SK-N-SH (cell line): ENCODE results near the gene RFT1. TPM values are rescaled to one million over a fixed set of nuclear protein-coding genes. Genes with fewer than 3 reads are reported as not detected.

Source experiments
- CTCF ChIA-PET: fragments of 300-600, 350-600 bp; formaldehyde crosslinking; extraction: SDS; loops from one replicate; lab custom pipeline; 2021; lab: Yijun Ruan, JAX
- POLR2A ChIA-PET: fragments of 350-600 bp; sonication (Branson Sonifier 250); formaldehyde crosslinking; extraction: SDS; loops from one replicate; lab custom pipeline; 2020; ENCODE audit warnings: antibody characterized with exemption, inconsistent platforms; lab: Yijun Ruan, JAX
- DNase-seq: peaks from one replicate; pipeline ENCODE4 v3.0.0; 2012
- H2AFZ ChIP-seq: fragments of 200-600 bp; sonication (generic); 2 replicates; pipeline ENCODE4 v1.8.1; 2016; ENCODE audit warnings: antibody characterized with exemption, mild to moderate bottlenecking, low read depth
- H3F3A ChIP-seq: fragments of 200-600 bp; sonication (generic); replicated peaks from 2 replicates; pipeline ENCODE3; 2016; ENCODE audit warnings: antibody characterized with exemption, mild to moderate bottlenecking; ENCODE audit not compliant: insufficient read depth
- H3K27ac ChIP-seq, 2 experiments: fragments of 200-500 bp in 1 of 2; fragments of 200-600 bp in 1 of 2; sonication (Bioruptor generic) in 1 of 2; sonication (generic), shearing (Covaris generic) in 1 of 2; 2 replicates each; pipeline versions ENCODE4 v1.5.1 to v1.6.1; 2014 to 2016; ENCODE audit warnings: low read depth in 2 of 2, inconsistent platforms in 1 of 2, low read length in 1 of 2, mild to moderate bottlenecking in 1 of 2, mixed read lengths in 1 of 2
- H3K27me3 ChIP-seq: fragments of 200-600 bp; sonication (generic), shearing (Covaris generic); 2 replicates; pipeline ENCODE4 v1.6.1; 2016; ENCODE audit warnings: mixed run types; ENCODE audit not compliant: insufficient read depth
- H3K36me3 ChIP-seq, 2 experiments: fragments of 200-500 bp in 1 of 2; fragments of 200-600 bp in 1 of 2; sonication (Bioruptor generic) in 1 of 2; sonication (generic) in 1 of 2; replicated peaks in 1 of 2; 2 replicates each; pipeline versions ENCODE3 to v1.5.1; 2014 to 2016; ENCODE audit warnings: low read length in 1 of 2, mild to moderate bottlenecking in 1 of 2; ENCODE audit not compliant: insufficient read depth in 2 of 2, control insufficient read depth in 1 of 2
- H3K4me1 ChIP-seq, 2 experiments: fragments of 200-500 bp in 1 of 2; fragments of 200-600 bp in 1 of 2; sonication (Bioruptor generic) in 1 of 2; sonication (generic), shearing (Covaris generic) in 1 of 2; 2 replicates each; pipeline versions ENCODE4 v1.5.1 to v1.6.1; 2014 to 2016; ENCODE audit warnings: low read depth in 1 of 2, low read length in 1 of 2, mixed run types in 1 of 2; ENCODE audit not compliant: insufficient read depth in 2 of 2, control insufficient read depth in 1 of 2
- H3K4me2 ChIP-seq: fragments of 200-600 bp; sonication (generic), shearing (Covaris generic); 2 replicates; pipeline ENCODE4 v1.6.1; 2017; ENCODE audit warnings: mixed run types
- H3K4me3 ChIP-seq, 2 experiments: fragments of 200-500 bp in 1 of 2; fragments of 200-600 bp in 1 of 2; sonication (Bioruptor generic) in 1 of 2; sonication (generic), shearing (Covaris generic) in 1 of 2; 2 replicates each; pipeline versions ENCODE4 v1.5.1 to v1.8.1; 2014 to 2016; ENCODE audit warnings: low read depth in 2 of 2, inconsistent platforms in 1 of 2, low read length in 1 of 2, mild to moderate bottlenecking in 1 of 2, mixed read lengths in 1 of 2, moderate library complexity in 1 of 2
- H3K79me2 ChIP-seq: fragments of 200-600 bp; sonication (generic); 2 replicates; pipeline ENCODE4 v1.8.1; 2017; ENCODE audit warnings: mild to moderate bottlenecking; ENCODE audit not compliant: insufficient read depth
- H3K9ac ChIP-seq: fragments of 200-600 bp; sonication (generic); 2 replicates; pipeline ENCODE4 v1.6.1; 2017; ENCODE audit warnings: mixed run types
- H3K9me2 ChIP-seq: fragments of 200-600 bp; sonication (generic); 2 replicates; pipeline ENCODE4 v1.6.1; 2017; ENCODE audit warnings: mixed run types
- H3K9me3 ChIP-seq: fragments of 200-600 bp; sonication (generic); 2 replicates; pipeline ENCODE4 v1.6.1; 2017; ENCODE audit warnings: mixed run types, mild to moderate bottlenecking, moderate library complexity
- H4K20me1 ChIP-seq: fragments of 200-600 bp; sonication (generic); 2 replicates; pipeline ENCODE4 v1.6.1; 2017; ENCODE audit warnings: mild to moderate bottlenecking, mixed run types; ENCODE audit not compliant: insufficient read depth
- CTCF ChIP-seq: fragments of 200-600 bp; sonication (generic); IDR thresholded peaks from 2 replicates; pipeline ENCODE4 v1.6.1; 2017; ENCODE audit warnings: antibody characterized with exemption, mild to moderate bottlenecking, moderate library complexity
- EZH2phosphoT487 ChIP-seq: fragments of 200-600 bp; sonication (generic); IDR thresholded peaks from 2 replicates; pipeline ENCODE4 v1.6.1; 2017; ENCODE audit warnings: low read depth, mixed run types, mild to moderate bottlenecking, antibody characterized with exemption, moderate library complexity, borderline replicate concordance
- FOSL2 ChIP-seq: IDR thresholded peaks from 2 replicates; pipeline ENCODE4 v1.4.0; 2012; ENCODE audit warnings: low read depth, mild to moderate bottlenecking, moderate library complexity, borderline replicate concordance
- FOXJ3 ChIP-seq: sonication (generic); formaldehyde crosslinking; IDR thresholded peaks from 2 replicates; pipeline ENCODE4 v1.5.1; 2020; ENCODE audit warnings: mild to moderate bottlenecking, missing genetic modification reagents
- GABPA ChIP-seq: IDR thresholded peaks from 2 replicates; pipeline ENCODE4 v1.4.0; 2012; ENCODE audit warnings: low read depth, mild to moderate bottlenecking
- JUND ChIP-seq: IDR thresholded peaks from 2 replicates; pipeline ENCODE4 v1.4.0; 2012
- MXI1 ChIP-seq: IDR thresholded peaks from 2 replicates; pipeline ENCODE4 v1.6.1; 2012; ENCODE audit warnings: mild to moderate bottlenecking, low read depth, low read length, improper control_type of control experiment
- PBX3 ChIP-seq: IDR thresholded peaks from 2 replicates; pipeline ENCODE4; 2012
- POLR2AphosphoS5 ChIP-seq: IDR thresholded peaks from 2 replicates; pipeline ENCODE4 v1.6.1; 2012; ENCODE audit warnings: low read depth, low read length
- RCOR1 ChIP-seq: fragments of 150-350 bp; IDR thresholded peaks from 2 replicates; pipeline ENCODE4 v1.6.1; 2017; ENCODE audit warnings: antibody characterized with exemption, low read length
- REST ChIP-seq: IDR thresholded peaks from 2 replicates; pipeline ENCODE4 v1.6.1; 2012; ENCODE audit warnings: mild to moderate bottlenecking, low read depth, low read length, moderate library complexity
- RXRA ChIP-seq: IDR thresholded peaks from 2 replicates; pipeline ENCODE4 v1.4.0; 2012; ENCODE audit warnings: low read depth, mild to moderate bottlenecking, borderline replicate concordance
- SIN3A ChIP-seq: IDR thresholded peaks from 2 replicates; pipeline ENCODE4 v1.6.1; 2012; ENCODE audit warnings: low read depth, mild to moderate bottlenecking, low read length, moderate library complexity, borderline replicate concordance
- SMC3 ChIP-seq: IDR thresholded peaks from 2 replicates; pipeline ENCODE4 v1.6.1; 2012; ENCODE audit warnings: low read depth, low read length, improper control_type of control experiment
- TAF1 ChIP-seq: IDR thresholded peaks from 2 replicates; pipeline ENCODE4 v1.6.1; 2012; ENCODE audit warnings: low read depth, mild to moderate bottlenecking, low read length, moderate library complexity, borderline replicate concordance
- TCF12 ChIP-seq: IDR thresholded peaks from 2 replicates; pipeline ENCODE4 v1.4.0; 2012
- TEAD4 ChIP-seq: IDR thresholded peaks from 2 replicates; pipeline ENCODE4 v1.4.0; 2012; ENCODE audit warnings: mild to moderate bottlenecking, borderline replicate concordance; ENCODE audit not compliant: insufficient read depth
- USF2 ChIP-seq: fragments of 150-350 bp; IDR thresholded peaks from 2 replicates; pipeline ENCODE4 v1.6.1; 2017; ENCODE audit warnings: antibody characterized with exemption, low read length, low read depth, borderline replicate concordance
- ZBTB33 ChIP-seq: IDR thresholded peaks from 2 replicates; pipeline ENCODE4 v1.4.0; 2012; ENCODE audit warnings: low read depth, borderline replicate concordance
- WGBS: methylation state at CpG from one replicate; pipeline ENCODE4 v1.1.6; 2017; ENCODE audit warnings: low lambda C conversion rate; 5-methylcytosine and 5-hydroxymethylcytosine counted together
- polyA plus RNA-seq, 3 experiments: library from polyadenylated mRNA; depleted of rRNA; stranded (reverse); fragments of >200 nt; gene quantifications; 2 replicates each; pipeline ENCODE4 v1.2.3, GENCODE V29; 2012

RFT1 gene
- polyA plus RNA-seq, 1 of the 3 experiments (the other 2 are of a cell fraction), result 13.8 TPM

- TF ChIP-seq CTCF (no peak), SMC3 (no peak), FOSL2 (no peak), GABPA (no peak), PBX3 (no peak), RXRA (no peak), TEAD4 (no peak), SIN3A (no peak), USF2 (no peak), TCF12 (no peak), POLR2AphosphoS5 (no peak), TAF1 (no peak), REST (no peak), FOXJ3 (CRISPR knock-in tag) (no peak), JUND (no peak), EZH2phosphoT487 (no peak), MXI1 (no peak), RCOR1 (no peak), ZBTB33 (no peak)
- peaks cover 22 to 42% of the 10 kb centered on the region in 2 experiments for H3K36me3 ChIP-seq
- H3K4me3 ChIP-seq, result no peak overlapping the region
- H2AFZ ChIP-seq, result no peak overlapping the region
- no peaks in the 10 kb centered on the region for H3K4me1 ChIP-seq
- CTCF ChIA-PET, result interaction anchor here (0.8 to 1.0 kb wide), 2 partner anchors 12 to 93 kb away, joined by 3 to 4 read pairs; no protein-coding TSS in a partner anchor
- no peaks in the 10 kb centered on the region for H4K20me1 ChIP-seq
- H3K4me2 ChIP-seq, result no peak overlapping the region
- H3K9me3 ChIP-seq, result no peaks in the 10 kb centered on the region
- H3K79me2 ChIP-seq, result no peaks in the 10 kb centered on the region
- WGBS, result 90% methylated on average over 16 of the region's 16 CpGs
- no peaks in the 10 kb centered on the region for H3F3A ChIP-seq
- H3K27me3 ChIP-seq, result no peaks in the 10 kb centered on the region
- no peaks in the 10 kb centered on the region for H3K9me2 ChIP-seq
- no peak overlapping the region for H3K27ac ChIP-seq
- POLR2A ChIA-PET, result no interaction called here
- H3K9ac ChIP-seq, result no peak overlapping the region
- no peak for DNase-seq
Measured at GRCh38 chr3:53103397-53104296, 26.6 kb downstream of the RFT1 start.
